Body of pancreas (tissue), 4 donors: ENCODE results near the gene TPMT. TPM values are rescaled to one million over a fixed set of nuclear protein-coding genes. Genes with fewer than 3 reads are reported as not detected.
A peak's percentile ranks its signal among the peaks of the same experiment; 100 is the strongest.

ENCODE experiments used
- ATAC-seq: fragments of 150-250 bp; one replicate; pipeline ENCODE4 v1.9.1; 2016
- DNase-seq, 4 donors: peaks; one replicate each; pipeline ENCODE4 v3.0.0-alpha.2; 2019
- H3K27ac ChIP-seq, 4 donors: fragments of 200-600 bp; sonication (generic); 1 replicate in 3 of 4; 2 replicates in 1 of 4; pipeline versions ENCODE4 v1.5.1 to v1.6.1; 2016 to 2019; ENCODE audit warnings: mild to moderate bottlenecking in 1 of 4, mixed read lengths in 1 of 4, moderate library complexity in 1 of 4
- H3K27me3 ChIP-seq, 2 donors: fragments of 200-600 bp; sonication (generic); one replicate each; pipeline ENCODE4 v1.6.0; 2016; ENCODE audit warnings: mild to moderate bottlenecking in 1 of 2
- H3K36me3 ChIP-seq, 2 donors: fragments of 200-600 bp; sonication (generic); replicated peaks in 1 of 2; 2 replicates each; pipeline ENCODE4 v1.5.1; 2016; ENCODE audit warnings: low read depth in 2 of 2; ENCODE audit not compliant: insufficient read depth in 1 of 2
- H3K4me1 ChIP-seq: fragments of 200-600 bp; sonication (generic); one replicate; pipeline ENCODE4 v1.6.0; 2016
- H3K4me3 ChIP-seq, 2 donors: fragments of 200-600 bp; sonication (generic); 1 replicate in 1 of 2; 2 replicates in 1 of 2; pipeline ENCODE4 v1.5.1; 2016 to 2019
- H3K9me3 ChIP-seq, 3 donors: fragments of 200-600 bp; sonication (generic); 1 replicate in 2 of 3; 2 replicates in 1 of 3; pipeline ENCODE4 v1.5.1; 2016
- POLR2A ChIP-seq, 3 donors: fragments of 450-650 bp; IDR thresholded peaks; one replicate each; pipeline ENCODE4 v1.6.1; 2016; ENCODE audit warnings: antibody characterized with exemption in 3 of 3, mild to moderate bottlenecking in 2 of 3
- whole genome bisulfite sequencing, 2 donors: methylation state at CpG; one replicate each; pipeline ENCODE4 v1.1.5; 2017; 5-methylcytosine and 5-hydroxymethylcytosine counted together
- intact Hi-C: fragments of 100-400 bp; cut with DNase I; formaldehyde crosslinking; loops from one replicate; pipeline ENCODE4 v1.15.1; 2023
- total RNA-seq, 2 donors: library from RNA; depleted of rRNA; stranded (reverse); fragments of >200 nt; gene quantifications; one replicate each; pipeline ENCODE4 v1.1.0, GENCODE V29; 2016
- TF ChIP-seq, protein P1 (sequence below), 7 experiments: fragments of 450-650 bp in 4 of 7; fragments of 200-600 bp in 3 of 7; sonication (generic) in 3 of 7; IDR thresholded peaks; one replicate each; pipeline ENCODE4 v1.5.1; 2016 to 2019; ENCODE audit warnings: antibody characterized with exemption in 7 of 7

TPMT gene
- total RNA-seq, result 1 to 10 TPM; 4.6 to 8.0 TPM

DNA sequence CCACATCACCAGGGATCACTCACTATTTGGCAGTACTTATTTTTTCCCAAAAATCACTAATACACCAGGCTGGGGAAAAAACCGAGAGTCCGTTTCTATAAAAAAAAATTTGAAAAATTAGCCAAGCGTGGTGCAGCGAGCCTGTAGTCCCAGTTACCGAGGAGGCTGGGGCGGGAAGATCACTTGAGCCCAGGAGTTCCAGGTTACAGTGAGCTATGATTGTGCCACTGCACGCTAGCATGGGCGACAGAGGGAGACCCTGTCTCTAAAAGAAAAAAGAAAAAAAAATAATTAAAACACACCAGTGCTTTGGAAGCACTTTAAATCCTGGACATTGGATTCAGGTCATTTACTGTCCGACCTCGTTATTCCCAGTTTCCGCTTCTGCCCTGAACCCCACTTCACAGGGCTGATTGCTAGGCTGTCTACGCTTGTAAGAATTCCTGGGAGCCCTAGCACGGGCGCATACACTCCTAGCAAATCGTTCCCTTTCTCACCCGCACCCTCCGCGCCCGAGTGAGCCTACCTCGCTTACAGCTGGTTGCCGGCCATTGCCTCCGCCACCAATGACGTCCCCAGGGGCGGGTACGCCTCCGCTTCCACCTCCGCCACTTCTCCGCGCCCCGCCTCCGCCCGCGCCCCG is at the start of gene TPMT:
TSS of gene TPMT (minus strand) at position 571 of the 643 bp plus-strand sequence. CDS start 5,950 bp downstream, outside the sequence.
- 0 to 1% methylated on average over 16 to 30 of the region's 34 CpGs for WGBS, 2 donors
- DNase-seq (peak; percentile 37 to 48 (median 48)), ATAC-seq (no peak)
- peak; percentile 75 to 96 (median 96) for TF ChIP-seq POLR2A (IDR thresholded peaks at IDR 0.05)
- TF ChIP-seq, protein P1, sequence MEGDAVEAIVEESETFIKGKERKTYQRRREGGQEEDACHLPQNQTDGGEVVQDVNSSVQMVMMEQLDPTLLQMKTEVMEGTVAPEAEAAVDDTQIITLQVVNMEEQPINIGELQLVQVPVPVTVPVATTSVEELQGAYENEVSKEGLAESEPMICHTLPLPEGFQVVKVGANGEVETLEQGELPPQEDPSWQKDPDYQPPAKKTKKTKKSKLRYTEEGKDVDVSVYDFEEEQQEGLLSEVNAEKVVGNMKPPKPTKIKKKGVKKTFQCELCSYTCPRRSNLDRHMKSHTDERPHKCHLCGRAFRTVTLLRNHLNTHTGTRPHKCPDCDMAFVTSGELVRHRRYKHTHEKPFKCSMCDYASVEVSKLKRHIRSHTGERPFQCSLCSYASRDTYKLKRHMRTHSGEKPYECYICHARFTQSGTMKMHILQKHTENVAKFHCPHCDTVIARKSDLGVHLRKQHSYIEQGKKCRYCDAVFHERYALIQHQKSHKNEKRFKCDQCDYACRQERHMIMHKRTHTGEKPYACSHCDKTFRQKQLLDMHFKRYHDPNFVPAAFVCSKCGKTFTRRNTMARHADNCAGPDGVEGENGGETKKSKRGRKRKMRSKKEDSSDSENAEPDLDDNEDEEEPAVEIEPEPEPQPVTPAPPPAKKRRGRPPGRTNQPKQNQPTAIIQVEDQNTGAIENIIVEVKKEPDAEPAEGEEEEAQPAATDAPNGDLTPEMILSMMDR (IDR thresholded peaks at IDR 0.05), result no peak
- intact Hi-C loops, result no loop called here
- no peaks in the 10 kb centered on the region for H3K27me3 ChIP-seq
- no peaks in the 10 kb centered on the region for H3K36me3 ChIP-seq
- peak within 1 kb of the TSS; percentile 87 to 95 (median 92) for H3K27ac ChIP-seq
- H3K9me3 ChIP-seq, result no peaks in the 10 kb centered on the region
- H3K4me1 ChIP-seq, result peaks cover 29% of the 10 kb centered on the region
- peak within 1 kb of the TSS; percentile 57 to 83 for H3K4me3 ChIP-seq

DNA sequence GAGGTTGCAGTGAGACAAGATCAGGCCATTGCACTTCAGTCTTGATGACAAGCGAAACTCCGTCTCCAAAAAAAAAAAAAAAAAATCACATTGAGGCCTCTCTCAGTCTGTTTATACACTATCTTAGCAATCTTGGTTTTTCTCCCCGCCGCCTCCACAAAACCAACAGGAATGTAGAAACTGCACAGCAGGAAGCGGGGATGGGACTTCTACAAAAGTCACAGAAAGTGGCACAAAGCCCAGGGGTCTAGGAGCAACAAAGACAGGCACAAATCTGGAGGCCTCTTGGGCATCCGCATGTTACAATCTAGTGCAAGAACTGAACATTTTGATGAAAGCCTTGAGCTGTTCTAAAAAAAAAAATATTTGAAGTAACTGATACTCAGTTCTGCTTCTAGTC is 48.9 kb upstream of the TPMT start:
- ATAC-seq (no peak), DNase-seq (no peak)
- no peak for TF ChIP-seq POLR2A (IDR thresholded peaks at IDR 0.05)
- TF ChIP-seq, protein P1 (IDR thresholded peaks at IDR 0.05), result no peak
- H3K36me3 ChIP-seq, result peaks cover 0 to 8% of the 10 kb centered on the region in 2 donors
- no peaks in the 10 kb centered on the region for H3K9me3 ChIP-seq
- H3K4me3 ChIP-seq, result no peak overlapping the region
- WGBS, 2 donors, result 90 to 91% methylated on average over 6 of the region's 6 CpGs
- H3K27me3 ChIP-seq, result no peaks in the 10 kb centered on the region
- no peak overlapping the region for H3K27ac ChIP-seq
- peaks cover 5% of the 10 kb centered on the region for H3K4me1 ChIP-seq
- intact Hi-C loops, result no loop called here

DNA sequence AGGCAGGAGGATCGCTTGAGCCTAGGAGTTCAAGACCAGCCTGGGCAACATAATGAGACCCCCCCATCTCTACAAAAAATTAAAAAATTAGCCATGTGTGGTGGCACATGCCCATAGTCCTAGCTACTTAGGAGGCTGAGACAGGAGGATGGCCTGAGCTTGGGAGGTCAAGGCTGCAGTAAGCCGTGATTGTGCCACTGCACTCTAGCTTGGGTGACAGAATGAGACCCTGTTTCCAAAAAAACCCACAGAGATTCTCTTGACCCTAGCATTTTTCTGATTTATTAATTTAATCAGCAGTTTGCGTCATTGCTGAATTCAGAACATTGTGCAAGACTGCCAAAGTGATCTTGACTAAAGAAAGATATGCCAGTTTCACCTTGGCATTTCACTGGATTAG is 37.1 kb upstream of the TPMT start:
- Histone ChIP-seq H3K4me3 (no peak overlapping the region), H3K9me3 (no peaks in the 10 kb centered on the region), H3K27ac (no peak overlapping the region), H3K4me1 (no peaks in the 10 kb centered on the region), H3K27me3 (no peaks in the 10 kb centered on the region), H3K36me3 (peaks cover under 1% of the 10 kb centered on the region in 2 donors)
- no peak for TF ChIP-seq POLR2A (IDR thresholded peaks at IDR 0.05)
- TF ChIP-seq, protein P1 (IDR thresholded peaks at IDR 0.05), result no peak
- no peak for ATAC-seq
- intact Hi-C loops, result no loop called here
- 94 to 97% methylated on average over 3 of the region's 3 CpGs for WGBS, 2 donors
- DNase-seq, result no peak

DNA sequence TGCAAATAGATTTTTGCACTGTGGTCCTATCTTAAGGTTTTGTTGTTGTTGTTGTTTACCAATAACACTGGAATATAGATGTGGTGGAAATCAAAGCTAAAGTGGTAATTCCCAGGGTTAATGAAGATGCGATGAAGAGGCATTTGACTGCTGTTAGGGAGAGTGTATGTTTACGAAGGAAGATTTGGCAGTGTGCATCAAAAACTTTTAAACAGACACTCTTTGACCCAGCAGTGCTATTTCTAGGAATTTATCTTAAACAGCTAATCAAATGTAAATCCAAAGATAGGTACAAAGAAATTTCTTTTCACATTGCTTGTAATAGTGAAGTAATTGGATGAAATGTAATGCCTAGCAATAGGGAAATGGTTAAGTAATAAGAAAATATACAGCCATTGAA is 34.3 kb upstream of the TPMT start:
- Histone ChIP-seq H3K36me3 (no peaks in the 10 kb centered on the region), H3K9me3 (no peaks in the 10 kb centered on the region), H3K27ac (no peak overlapping the region), H3K27me3 (no peaks in the 10 kb centered on the region), H3K4me1 (no peaks in the 10 kb centered on the region), H3K4me3 (no peak overlapping the region)
- ATAC-seq, result no peak
- DNase-seq, result no peak
- 95 to 100% methylated on average over 2 of the region's 2 CpGs for WGBS, 2 donors
- intact Hi-C loops, result no loop called here
- no peak for TF ChIP-seq POLR2A (IDR thresholded peaks at IDR 0.05)
- TF ChIP-seq, protein P1 (IDR thresholded peaks at IDR 0.05), result no peak

DNA sequence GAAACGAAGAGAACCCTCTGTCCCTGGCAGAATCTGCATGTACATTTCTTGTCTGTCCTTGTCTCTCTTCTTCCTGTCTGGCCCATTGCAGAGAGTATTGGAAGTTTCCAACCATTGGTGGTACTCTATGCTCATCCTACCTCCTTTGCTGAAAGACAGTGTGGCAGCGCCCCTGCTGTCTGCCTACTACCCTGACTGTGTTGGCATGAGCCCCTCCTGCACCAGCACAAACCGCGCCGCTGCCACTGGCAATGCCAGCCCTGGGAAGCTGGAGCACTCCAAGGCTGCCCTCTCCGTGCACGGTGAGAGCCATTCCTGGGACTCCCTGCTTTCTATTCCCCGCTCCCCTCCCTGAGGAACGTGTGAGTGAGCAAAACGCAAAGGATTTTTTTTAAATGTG is 32.8 kb upstream of the TPMT start:
- DNase-seq (no peak), ATAC-seq (no peak)
- Histone ChIP-seq H3K4me1 (peaks cover 4% of the 10 kb centered on the region), H3K27me3 (no peaks in the 10 kb centered on the region), H3K9me3 (no peaks in the 10 kb centered on the region), H3K27ac (no peak overlapping the region), H3K4me3 (no peak overlapping the region), H3K36me3 (no peaks in the 10 kb centered on the region)
- TF ChIP-seq, protein P1 (IDR thresholded peaks at IDR 0.05), result no peak
- no peak for TF ChIP-seq POLR2A (IDR thresholded peaks at IDR 0.05)
- intact Hi-C loops, result no loop called here
- WGBS, 2 donors, result 90 to 91% methylated on average over 10 of the region's 10 CpGs
